Psoas muscle (tissue), 8 donors: ENCODE results near the gene HOXD3. TPM values are rescaled to one million over a fixed set of nuclear protein-coding genes. Genes with fewer than 3 reads are reported as not detected.
A peak's percentile ranks its signal among the peaks of the same experiment; 100 is the strongest.

Experiments
- ATAC-seq, 4 donors: fragments of 200-7000 bp; cut with Tn5 transposase; one replicate each; pipeline ENCODE4 v1.9.1; 2020; ENCODE audit warnings: moderate library complexity in 3 of 4, mild to moderate bottlenecking in 2 of 4
- DNase-seq, 2 donors: peaks; one replicate each; pipeline ENCODE4 v3.0.0-alpha.2; 2020
- H3K27ac ChIP-seq: fragments of 200-600 bp; one replicate; pipeline ENCODE4 v1.8.0; 2022
- H3K27me3 ChIP-seq, 3 donors: fragments of 200-600 bp in 1 of 3; one replicate each; pipeline versions ENCODE4 v1.6.1 to v1.8.0; 2013 to 2022; ENCODE audit warnings: low read length in 2 of 3, mild to moderate bottlenecking in 2 of 3, moderate library complexity in 1 of 3; ENCODE audit not compliant: insufficient read depth in 3 of 3
- H3K36me3 ChIP-seq, 2 donors: fragments of 200-600 bp in 1 of 2; one replicate each; pipeline versions ENCODE4 v1.6.1 to v1.8.0; 2013 to 2022; ENCODE audit warnings: low read depth in 1 of 2, mild to moderate bottlenecking in 1 of 2, moderate library complexity in 1 of 2; ENCODE audit not compliant: insufficient read depth in 1 of 2
- H3K4me1 ChIP-seq: fragments of 200-600 bp; one replicate; pipeline ENCODE4 v1.8.0; 2022
- H3K4me3 ChIP-seq: fragments of 200-600 bp; one replicate; pipeline ENCODE4 v1.8.0; 2022; ENCODE audit warnings: mild to moderate bottlenecking
- H3K9me3 ChIP-seq: fragments of 200-600 bp; one replicate; pipeline ENCODE4 v1.8.0; 2022
- WGBS, 3 donors: extraction: QIAGEN DNeasy Blood & Tissue Kit; methylation state at CpG; one replicate each; pipeline versions ENCODE4 v1.1.6 to v1.1.7; 2013; 5-methylcytosine and 5-hydroxymethylcytosine counted together
- intact Hi-C, 2 donors: fragments of 100-400 bp; cut with DNase I; formaldehyde crosslinking; loops; one replicate each; pipeline versions ENCODE4 v1.11.0 to v1.14.2; 2022
- polyA plus RNA-seq, 3 donors: library from polyadenylated mRNA; stranded (reverse); fragments of 200-250 nt; gene quantifications; one replicate each; pipeline ENCODE4 v1.2.3, GENCODE V29; 2013
- total RNA-seq, 4 donors: library from RNA; stranded (reverse); fragmentation: NEBNext Ultra II Directional in 2 of 4; extraction: Animal tissue kit (Norgen Biotek cat#: 25700) in 2 of 4; gene quantifications; one replicate each; pipeline versions ENCODE4 v1.2.1 to v1.2.4, GENCODE V29; 2021 to 2023
- TF ChIP-seq, protein P1 (sequence below): fragments of 200-600 bp; IDR thresholded peaks from one replicate; pipeline ENCODE4 v1.8.0; 2022; ENCODE audit warnings: antibody characterized with exemption
- donor health status: healthy with polysubstance abuse.
- donor health status: DM: no; HTN: no; CAD: no; lungs with moderate emphysema.
- donor health status: Bipolar disorder and iron deficiency.
- donor health status: healthy.
- donor health status: DM: yes; HTN: yes; CAD: no.
- donor health status: DM: no; HTN: no; CAD: no.
- donor health status: DM: no; HTN: no; CAD: no.
- donor health status: DM: yes; HTN: yes; CAD: no.

Gene HOXD3
- total and polyA plus RNA-seq, 7 donors = 0.64 to 3.8 (median 1.1) TPM

- H3K36me3 ChIP-seq = no peaks in the 10 kb centered on the region
- no peak overlapping the region for H3K4me3 ChIP-seq
- H3K27ac ChIP-seq = no peak overlapping the region
- intact Hi-C loops = loop anchor here (5.0 kb wide), 6 partner anchors 332 to 1022 kb away; no protein-coding TSS in a partner anchor
- 84 to 95% (median 87%) methylated on average over 9 of the region's 9 CpGs for WGBS, 3 donors
- TF ChIP-seq, protein P1, sequence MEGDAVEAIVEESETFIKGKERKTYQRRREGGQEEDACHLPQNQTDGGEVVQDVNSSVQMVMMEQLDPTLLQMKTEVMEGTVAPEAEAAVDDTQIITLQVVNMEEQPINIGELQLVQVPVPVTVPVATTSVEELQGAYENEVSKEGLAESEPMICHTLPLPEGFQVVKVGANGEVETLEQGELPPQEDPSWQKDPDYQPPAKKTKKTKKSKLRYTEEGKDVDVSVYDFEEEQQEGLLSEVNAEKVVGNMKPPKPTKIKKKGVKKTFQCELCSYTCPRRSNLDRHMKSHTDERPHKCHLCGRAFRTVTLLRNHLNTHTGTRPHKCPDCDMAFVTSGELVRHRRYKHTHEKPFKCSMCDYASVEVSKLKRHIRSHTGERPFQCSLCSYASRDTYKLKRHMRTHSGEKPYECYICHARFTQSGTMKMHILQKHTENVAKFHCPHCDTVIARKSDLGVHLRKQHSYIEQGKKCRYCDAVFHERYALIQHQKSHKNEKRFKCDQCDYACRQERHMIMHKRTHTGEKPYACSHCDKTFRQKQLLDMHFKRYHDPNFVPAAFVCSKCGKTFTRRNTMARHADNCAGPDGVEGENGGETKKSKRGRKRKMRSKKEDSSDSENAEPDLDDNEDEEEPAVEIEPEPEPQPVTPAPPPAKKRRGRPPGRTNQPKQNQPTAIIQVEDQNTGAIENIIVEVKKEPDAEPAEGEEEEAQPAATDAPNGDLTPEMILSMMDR = no peak
- ATAC-seq (no peak), DNase-seq (no peak)
- H3K9me3 ChIP-seq = no peaks in the 10 kb centered on the region
- H3K4me1 ChIP-seq = peaks cover 18% of the 10 kb centered on the region
- H3K27me3 ChIP-seq = peaks cover 2 to 22% (median 17%) of the 10 kb centered on the region in 3 donors
These were observed 31.9 kb upstream of the HOXD3 start for GRCh38 chr2:176124947-176125771.

- 85 to 95% (median 92%) methylated on average over 6 of the region's 6 CpGs for WGBS, 3 donors
- peaks cover 0 to 16% (median 12%) of the 10 kb centered on the region in 3 donors for H3K27me3 ChIP-seq
- no peak overlapping the region for H3K27ac ChIP-seq
- H3K36me3 ChIP-seq = no peaks in the 10 kb centered on the region
- H3K9me3 ChIP-seq = no peaks in the 10 kb centered on the region
- no peak overlapping the region for H3K4me3 ChIP-seq
- TF ChIP-seq, protein P1 = no peak
- DNase-seq (no peak), ATAC-seq (no peak)
- peaks cover 18% of the 10 kb centered on the region for H3K4me1 ChIP-seq
- intact Hi-C loops = loop anchor here (5.0 kb wide), 6 partner anchors 332 to 1022 kb away; no protein-coding TSS in a partner anchor
These were observed 31.4 kb upstream of the HOXD3 start for GRCh38 chr2:176125772-176126054.

DNA sequence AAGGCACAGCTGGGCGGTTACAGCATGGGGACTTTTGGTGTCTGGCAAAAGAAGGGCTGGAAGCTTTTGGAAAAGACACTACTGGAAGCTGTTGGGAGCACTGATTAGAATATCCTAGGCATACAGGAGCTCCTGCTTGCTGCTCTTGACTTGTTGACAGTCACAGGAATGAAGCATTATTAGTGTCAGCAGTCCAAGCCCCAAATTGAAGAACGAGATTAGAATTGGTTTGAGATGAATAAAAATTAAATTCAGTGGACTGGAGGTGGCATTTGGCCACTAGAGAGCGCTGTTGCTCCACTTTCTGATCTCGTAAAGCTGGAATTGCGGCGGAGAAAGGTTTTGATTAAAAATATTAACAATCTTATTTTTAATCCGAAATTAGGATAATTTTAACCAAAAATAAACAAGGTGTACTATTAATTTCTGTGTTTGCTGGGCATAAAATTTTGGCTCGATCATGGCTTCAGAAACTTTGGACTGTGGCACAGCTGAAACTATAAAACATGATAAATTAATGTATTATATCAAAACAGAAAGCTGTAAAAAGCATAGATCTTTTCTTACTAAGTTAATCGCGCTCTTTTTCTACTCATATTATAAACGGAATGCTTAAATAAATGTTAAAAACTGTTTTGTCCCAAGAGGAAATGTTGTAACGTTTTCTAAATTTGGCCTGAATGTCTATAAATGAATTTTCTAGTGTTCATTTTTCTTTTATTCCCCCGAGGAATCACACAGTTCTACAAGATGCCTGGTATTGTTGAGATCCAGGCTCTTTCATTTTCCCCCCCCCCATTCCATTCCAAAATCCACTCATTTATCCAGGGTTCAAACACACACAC is 30.0 kb upstream of the HOXD3 start:
- H3K9me3 ChIP-seq = no peaks in the 10 kb centered on the region
- H3K36me3 ChIP-seq = no peaks in the 10 kb centered on the region
- TF ChIP-seq, protein P1 = peak; percentile 96
- ATAC-seq (no peak), DNase-seq (peak in 1 of 2 donors; percentile 59)
- H3K4me3 ChIP-seq = peak overlapping the region; percentile 49
- peaks cover 29% of the 10 kb centered on the region for H3K4me1 ChIP-seq
- no peak overlapping the region for H3K27ac ChIP-seq
- 10 to 13% (median 12%) methylated on average over 13 of the region's 13 CpGs for WGBS, 3 donors
- peaks cover 0 to 4% (median 2%) of the 10 kb centered on the region in 3 donors for H3K27me3 ChIP-seq
- intact Hi-C loops = loop anchor here (1.0 to 5.0 kb wide), 7 partner anchors 330 to 1020 kb away; no protein-coding TSS in a partner anchor

DNA sequence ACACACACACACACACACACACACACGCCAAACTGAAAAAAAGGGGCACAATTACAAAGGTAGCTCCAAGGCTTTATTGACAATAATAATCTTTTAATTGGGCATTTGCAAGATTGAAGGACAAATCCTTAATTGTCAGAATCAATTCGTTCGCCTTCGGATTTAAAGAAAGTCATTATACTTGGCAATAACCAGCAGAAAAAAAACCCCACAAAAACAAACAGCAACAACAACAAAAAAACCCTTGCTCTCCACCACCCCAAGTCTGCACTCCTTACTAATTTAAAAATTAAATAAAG is 29.4 kb upstream of the HOXD3 start:
- H3K9me3 ChIP-seq = no peaks in the 10 kb centered on the region
- intact Hi-C loops = loop anchor here (1.0 to 5.0 kb wide), 8 partner anchors 330 to 1020 kb away; no protein-coding TSS in a partner anchor
- ATAC-seq (no peak), DNase-seq (no peak)
- TF ChIP-seq, protein P1 = no peak
- no peaks in the 10 kb centered on the region for H3K36me3 ChIP-seq
- WGBS, 3 donors = 59 to 74% (median 69%) methylated on average over 4 of the region's 4 CpGs
- peaks cover 29% of the 10 kb centered on the region for H3K4me1 ChIP-seq
- H3K27me3 ChIP-seq = peaks cover 0 to 4% (median 2%) of the 10 kb centered on the region in 3 donors
- no peak overlapping the region for H3K27ac ChIP-seq
- peak overlapping the region; percentile 84 for H3K4me3 ChIP-seq
